HepG2 (cell line): ENCODE measurements around the gene ZNF302. TPM values are rescaled to one million over a fixed set of nuclear protein-coding genes. Genes with fewer than 3 reads are reported as not detected.

Experiments used
- GATAD1 ChIP-seq: IDR thresholded peaks from 2 replicates; pipeline ENCODE4 v1.6.1; 2016; ENCODE audit warnings: missing genetic modification reagents, missing compliant biosample characterization
- HNRNPH1 ChIP-seq: fragments of 200-400 bp; formaldehyde crosslinking; optimal IDR thresholded peaks from 2 replicates; pipeline ENCODE3; 2017; ENCODE audit warnings: mild to moderate bottlenecking, low read depth, low read length
- HNRNPK ChIP-seq: fragments of 200-400 bp; formaldehyde crosslinking; IDR thresholded peaks from 2 replicates; pipeline ENCODE4 v1.6.1; 2018; ENCODE audit warnings: low read length, low read depth, moderate library complexity, mild to moderate bottlenecking; ENCODE audit not compliant: poor library complexity, severe bottlenecking
- MNT ChIP-seq: fragments of 450-650 bp; IDR thresholded peaks from 2 replicates; pipeline ENCODE4 v1.6.1; 2016
- MTF2 ChIP-seq: sonication (generic); formaldehyde crosslinking; IDR thresholded peaks from 2 replicates; pipeline ENCODE4 v1.5.0; 2020; ENCODE audit warnings: missing genetic modification reagents, borderline replicate concordance
- PRDM15 ChIP-seq: sonication (generic); formaldehyde crosslinking; IDR thresholded peaks from 2 replicates; pipeline ENCODE4 v1.4.0; 2020; ENCODE audit warnings: missing genetic modification reagents
- SAP130 ChIP-seq: IDR thresholded peaks from 2 replicates; pipeline ENCODE4 v1.6.1; 2016; ENCODE audit warnings: low read depth
- SATB2 ChIP-seq: sonication (generic); formaldehyde crosslinking; IDR thresholded peaks from 2 replicates; pipeline ENCODE4 v1.5.0; 2020; ENCODE audit warnings: missing genetic modification reagents
- SOX13 ChIP-seq, 3 experiments: fragments of 450-650 bp in 1 of 3; sonication (generic) in 1 of 3; formaldehyde crosslinking in 1 of 3; IDR thresholded peaks in 2 of 3; conservative IDR thresholded peaks in 1 of 3; 2 replicates each; pipeline versions ENCODE4 v1.5.0 to v1.6.1; 2016 to 2020; ENCODE audit warnings: antibody characterized with exemption in 1 of 3, mild to moderate bottlenecking in 1 of 3, missing compliant biosample characterization in 1 of 3, missing genetic modification reagents in 1 of 3, moderate library complexity in 1 of 3
- TRIM22 ChIP-seq: fragments of 450-650 bp; IDR thresholded peaks from 2 replicates; pipeline ENCODE4 v1.6.1; 2017
- ZNF281 ChIP-seq: sonication (generic); formaldehyde crosslinking; IDR thresholded peaks from 2 replicates; pipeline ENCODE4 v1.4.0; 2020; ENCODE audit warnings: missing genetic modification reagents, borderline replicate concordance
- ZNF432 ChIP-seq: sonication (generic); formaldehyde crosslinking; IDR thresholded peaks from 2 replicates; pipeline ENCODE4 v1.5.0; 2020; ENCODE audit warnings: missing genetic modification reagents, mild to moderate bottlenecking, borderline replicate concordance
- ZNF687 ChIP-seq: sonication (generic); formaldehyde crosslinking; IDR thresholded peaks from 2 replicates; pipeline ENCODE4 v1.5.1; 2020; ENCODE audit warnings: mild to moderate bottlenecking, missing genetic modification reagents, moderate library complexity
- ZSCAN22 ChIP-seq: sonication (generic); formaldehyde crosslinking; IDR thresholded peaks from 2 replicates; pipeline ENCODE4 v1.4.0; 2020; ENCODE audit warnings: mild to moderate bottlenecking, missing genetic modification reagents
- polyA plus RNA-seq, 8 experiments: library from polyadenylated mRNA; depleted of rRNA in 3 of 8; stranded (reverse) in 7 of 8; unstranded in 1 of 8; fragments of >200 nt; fragmentation: Illumina TruSeq in 4 of 8; extraction: Trizol in 4 of 8; gene quantifications; 2 replicates each; pipeline versions ENCODE4 v1.2.1 to v1.2.3, GENCODE V29; 2011 to 2016; ENCODE audit warnings: low read depth in 4 of 8, missing spikeins in 1 of 8, mixed read lengths in 1 of 8; ENCODE audit not compliant: insufficient read depth in 1 of 8
- total RNA-seq, 5 experiments: library from RNA; depleted of rRNA; stranded (reverse); fragments of >200 nt; fragmentation: Illumina TruSeq; extraction: Trizol; gene quantifications; 2 replicates each; pipeline ENCODE4 v1.2.3, GENCODE V29; 2016; ENCODE audit warnings: low read depth in 1 of 5

Gene ZNF302
- total and polyA plus RNA-seq, 2 of the 13 experiments (the other 11 are each of a cell fraction or from before 2014, with no cell fraction given): not detected

GRCh38 chr19:34667349-34668076, 10.0 kb upstream of the ZNF302 start (continued):
- TF ChIP-seq SATB2 (no peak), ZNF687 (CRISPR knock-in tag) (peak; percentile 65), GATAD1 (no peak), MTF2 (CRISPR knock-in tag) (no peak), TRIM22 (no peak), PRDM15 (CRISPR knock-in tag) (no peak), HNRNPH1 (no peak), ZNF281 (CRISPR knock-in tag) (peak; percentile 38; the same call in 1 of the 2 replicates), ZNF432 (no peak), MNT (no peak), SOX13 (IDR thresholded peaks at IDR 0.05) (no peak), SOX13 (CRISPR knock-in tag; conservative IDR thresholded peaks at IDR 0.05 in 1 of 2, IDR thresholded peaks at IDR 0.05 in 1 of 2) (no peak), ZSCAN22 (no peak), HNRNPK (no peak), SAP130 (CRISPR knock-in tag) (no peak)
